ENCODE measurements around the gene PHTF2. TPM values are rescaled to one million over a fixed set of nuclear protein-coding genes. Genes with fewer than 3 reads are reported as not detected.

Gene PHTF2
- total and polyA plus RNA-seq, 3 donors from 2014 or later, result 13.9 to 35.3 (median 26.6) TPM

DNA sequence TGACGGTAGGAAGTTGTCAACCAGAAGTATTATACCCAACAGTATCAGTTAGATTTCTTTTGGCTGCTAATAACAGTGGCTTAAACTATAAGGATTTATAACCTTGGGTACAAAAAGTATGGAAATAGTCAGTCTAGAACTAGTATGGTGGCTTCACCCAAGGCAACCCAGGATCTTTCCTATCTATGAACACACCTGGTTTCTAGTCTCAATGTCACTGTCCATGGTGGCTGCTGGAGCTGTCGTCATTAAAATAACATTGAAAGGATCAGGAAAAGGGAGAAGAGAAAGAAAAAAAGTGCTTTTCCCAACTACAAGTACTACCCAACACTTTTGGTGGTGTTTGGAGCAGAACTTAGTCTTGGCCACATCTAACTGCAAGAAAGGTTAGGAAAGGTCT is 27.7 kb downstream of the PHTF2 start:
- no peak for DNase-seq
- no peaks in the 10 kb centered on the region for H3K27me3 ChIP-seq
- no peaks in the 10 kb centered on the region for H3K36me3 ChIP-seq (ENCODE audit: low read depth, missing control alignments)
- no peaks in the 10 kb centered on the region for H3K4me1 ChIP-seq
- no peak overlapping the region for H3K4me3 ChIP-seq
- no peaks in the 10 kb centered on the region for H3K9me3 ChIP-seq
- WGBS, 2 donors, result 89 to 92% methylated on average over 2 of the region's 2 CpGs
- H3K27ac ChIP-seq, result no peak overlapping the region
- intact Hi-C loops (cut with DNase I; ENCODE audit: low total_unique reads), result no loop called here
- TF ChIP-seq POLR2A (IDR thresholded peaks at IDR 0.05), result no peak
- no peak for TF ChIP-seq CTCF (IDR thresholded peaks at IDR 0.05)

DNA sequence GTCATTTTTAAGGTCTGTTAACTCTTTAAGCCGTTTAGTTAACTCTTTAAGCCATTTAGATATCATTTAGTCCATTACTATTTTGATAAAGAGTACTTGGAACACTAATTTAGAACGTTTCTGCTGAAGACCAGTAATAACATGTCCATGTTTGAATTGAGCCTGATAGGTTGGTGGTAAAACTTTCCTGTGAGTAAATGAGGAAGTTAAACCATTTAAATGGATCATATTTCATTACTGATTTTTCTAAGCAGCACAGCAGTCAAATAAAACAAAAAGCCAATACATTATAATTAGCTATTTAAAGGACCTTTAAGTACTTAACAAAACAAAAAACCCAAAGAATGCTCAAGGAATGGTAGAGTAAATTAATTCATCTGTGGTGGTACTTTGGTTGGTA is 29.4 kb downstream of the PHTF2 start:
- Histone ChIP-seq H3K4me1 (no peaks in the 10 kb centered on the region), H3K36me3 (ENCODE audit: low read depth, missing control alignments) (no peaks in the 10 kb centered on the region), H3K4me3 (no peak overlapping the region), H3K9me3 (no peaks in the 10 kb centered on the region), H3K27me3 (no peaks in the 10 kb centered on the region), H3K27ac (no peak overlapping the region)
- WGBS, 2 donors, result 66 to 82% methylated on average over 2 of the region's 2 CpGs
- TF ChIP-seq POLR2A (IDR thresholded peaks at IDR 0.05) (no peak), CTCF (IDR thresholded peaks at IDR 0.05) (no peak)
- intact Hi-C loops (cut with DNase I; ENCODE audit: low total_unique reads), result no loop called here
- DNase-seq, result no peak

- no peaks in the 10 kb centered on the region for H3K9me3 ChIP-seq
- no peaks in the 10 kb centered on the region for H3K27me3 ChIP-seq
- no peaks in the 10 kb centered on the region for H3K36me3 ChIP-seq (ENCODE audit: low read depth, missing control alignments)
- intact Hi-C loops (cut with DNase I; ENCODE audit: low total_unique reads), result no loop called here
- no peak overlapping the region for H3K4me3 ChIP-seq
- H3K27ac ChIP-seq, result no peak overlapping the region
- no peaks in the 10 kb centered on the region for H3K4me1 ChIP-seq
- TF ChIP-seq CTCF (IDR thresholded peaks at IDR 0.05) (no peak), POLR2A (IDR thresholded peaks at IDR 0.05) (no peak)
- no peak for DNase-seq
- WGBS, 2 donors, result 92 to 94% methylated on average over 8 of the region's 8 CpGs
Measured at GRCh38 chr7:77830649-77831355, 32.2 kb downstream of the PHTF2 start.

- no peaks in the 10 kb centered on the region for H3K9me3 ChIP-seq
- no peaks in the 10 kb centered on the region for H3K4me1 ChIP-seq
- H3K36me3 ChIP-seq (ENCODE audit: low read depth, missing control alignments), result no peaks in the 10 kb centered on the region
- intact Hi-C loops (cut with DNase I; ENCODE audit: low total_unique reads), result no loop called here
- no peak overlapping the region for H3K4me3 ChIP-seq
- 95 to 96% methylated on average over 7 of the region's 7 CpGs for WGBS, 2 donors
- no peaks in the 10 kb centered on the region for H3K27me3 ChIP-seq
- H3K27ac ChIP-seq, result no peak overlapping the region
- no peak for DNase-seq
- no peak for TF ChIP-seq CTCF (IDR thresholded peaks at IDR 0.05)
- no peak for TF ChIP-seq POLR2A (IDR thresholded peaks at IDR 0.05)
Measured at GRCh38 chr7:77831481-77831880, 32.9 kb downstream of the PHTF2 start.

DNA sequence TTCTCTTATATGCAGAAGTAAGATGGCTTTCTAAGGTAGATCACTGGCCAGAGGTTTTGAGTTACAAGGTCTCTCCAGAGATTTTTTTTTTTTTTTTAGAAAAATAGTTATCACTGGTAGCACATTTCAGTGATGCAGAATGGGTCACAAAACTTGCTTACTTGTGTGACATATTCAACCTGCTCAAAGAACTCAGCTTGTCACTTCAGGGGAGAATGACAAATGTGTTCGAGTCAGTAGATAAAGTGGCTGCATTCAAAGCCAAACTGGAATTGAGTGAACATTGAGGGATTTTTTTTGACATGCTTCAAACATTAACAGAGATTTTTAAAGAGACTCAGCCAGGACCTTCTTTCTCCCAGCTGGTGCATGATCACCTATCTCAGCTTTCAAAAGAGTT is 33.4 kb downstream of the PHTF2 start:
- Histone ChIP-seq H3K4me3 (no peak overlapping the region), H3K27ac (no peak overlapping the region), H3K27me3 (no peaks in the 10 kb centered on the region), H3K4me1 (no peaks in the 10 kb centered on the region), H3K36me3 (ENCODE audit: low read depth, missing control alignments) (no peaks in the 10 kb centered on the region), H3K9me3 (no peaks in the 10 kb centered on the region)
- intact Hi-C loops (cut with DNase I; ENCODE audit: low total_unique reads), result no loop called here
- no peak for DNase-seq
- TF ChIP-seq CTCF (IDR thresholded peaks at IDR 0.05) (no peak), POLR2A (IDR thresholded peaks at IDR 0.05) (no peak)
- 82 to 100% methylated on average over 1 of the region's 1 CpG for WGBS, 2 donors

Measured in testis (tissue), 3 donors.